Measurements from ENCODE around the gene HNRNPA1.

The HNRNPA1 gene

GRCh38 chr12:54259194-54260011 lies 21.1 kb upstream of the HNRNPA1 start:
- H3K36me3 ChIP-seq (ENCODE audit: low read depth), result peaks cover 42% of the 10 kb centered on the region
- H3K4me3 ChIP-seq (ENCODE audit: severe bottlenecking), result peak overlapping the region; percentile 22
- H3K9me3 ChIP-seq (ENCODE audit: severe bottlenecking), result no peaks in the 10 kb centered on the region
- peak overlapping the region; percentile 90 for H3K27ac ChIP-seq (ENCODE audit: poor library complexity, severe bottlenecking)
- H3K4me1 ChIP-seq (ENCODE audit: insufficient read depth, poor library complexity, severe bottlenecking), result peaks cover 48% of the 10 kb centered on the region
- H3K27me3 ChIP-seq (ENCODE audit: insufficient read depth, poor library complexity, severe bottlenecking), result no peaks in the 10 kb centered on the region
- peak; percentile 84 for DNase-seq (ENCODE audit: low spot score)
- no peak for TF ChIP-seq CTCF (IDR thresholded peaks at IDR 0.05; ENCODE audit: poor library complexity, severe bottlenecking)
- peak; percentile 90 for ATAC-seq (ENCODE audit: low read depth)

GRCh38 chr12:54261815-54262402 lies 18.6 kb upstream of the HNRNPA1 start:
- DNase-seq (ENCODE audit: low spot score) (no peak), ATAC-seq (ENCODE audit: low read depth) (no peak)
- peaks cover 48% of the 10 kb centered on the region for H3K4me1 ChIP-seq (ENCODE audit: insufficient read depth, poor library complexity, severe bottlenecking)
- H3K36me3 ChIP-seq (ENCODE audit: low read depth), result peaks cover 27% of the 10 kb centered on the region
- H3K27me3 ChIP-seq (ENCODE audit: insufficient read depth, poor library complexity, severe bottlenecking), result no peaks in the 10 kb centered on the region
- H3K27ac ChIP-seq (ENCODE audit: poor library complexity, severe bottlenecking), result peak overlapping the region; percentile 90
- H3K9me3 ChIP-seq (ENCODE audit: severe bottlenecking), result no peaks in the 10 kb centered on the region
- H3K4me3 ChIP-seq (ENCODE audit: severe bottlenecking), result no peak overlapping the region
- TF ChIP-seq CTCF (IDR thresholded peaks at IDR 0.05; ENCODE audit: poor library complexity, severe bottlenecking), result no peak

GRCh38 chr12:54262403-54262925 lies 18.1 kb upstream of the HNRNPA1 start:
- Histone ChIP-seq H3K4me3 (ENCODE audit: severe bottlenecking) (no peak overlapping the region), H3K36me3 (ENCODE audit: low read depth) (peaks cover 23% of the 10 kb centered on the region), H3K27ac (ENCODE audit: poor library complexity, severe bottlenecking) (peak overlapping the region; percentile 90), H3K4me1 (ENCODE audit: insufficient read depth, poor library complexity, severe bottlenecking) (peaks cover 48% of the 10 kb centered on the region), H3K27me3 (ENCODE audit: insufficient read depth, poor library complexity, severe bottlenecking) (no peaks in the 10 kb centered on the region), H3K9me3 (ENCODE audit: severe bottlenecking) (no peaks in the 10 kb centered on the region)
- DNase-seq (ENCODE audit: low spot score) (no peak), ATAC-seq (ENCODE audit: low read depth) (peak; percentile 57)
- no peak for TF ChIP-seq CTCF (IDR thresholded peaks at IDR 0.05; ENCODE audit: poor library complexity, severe bottlenecking)

GRCh38 chr12:54265364-54265812 lies 15.1 kb upstream of the HNRNPA1 start:
- Histone ChIP-seq H3K27ac (ENCODE audit: poor library complexity, severe bottlenecking) (no peak overlapping the region), H3K4me1 (ENCODE audit: insufficient read depth, poor library complexity, severe bottlenecking) (peaks cover 25% of the 10 kb centered on the region)
- no peak for ATAC-seq (ENCODE audit: low read depth)

More at GRCh38 chr12:54265364-54265812, 15.1 kb upstream of the HNRNPA1 start:
- Histone ChIP-seq H3K4me3 (ENCODE audit: severe bottlenecking) (no peak overlapping the region), H3K36me3 (ENCODE audit: low read depth) (peaks cover 13% of the 10 kb centered on the region; the same call in 1 of the 2 replicates), H3K9me3 (ENCODE audit: severe bottlenecking) (no peaks in the 10 kb centered on the region), H3K27me3 (ENCODE audit: insufficient read depth, poor library complexity, severe bottlenecking) (no peaks in the 10 kb centered on the region)
- no peak for DNase-seq (ENCODE audit: low spot score)
- no peak for TF ChIP-seq CTCF (IDR thresholded peaks at IDR 0.05; ENCODE audit: poor library complexity, severe bottlenecking)
